SIG-M5 (cell line): Measurements from ENCODE around the gene TNFAIP8L2.
A peak's percentile ranks its signal among the peaks of the same experiment; 100 is the strongest.

Experiments used
- DNase-seq: peaks from one replicate; lab custom pipeline; 2025; lab: John Stamatoyannopoulos, UW

Gene TNFAIP8L2

DNA sequence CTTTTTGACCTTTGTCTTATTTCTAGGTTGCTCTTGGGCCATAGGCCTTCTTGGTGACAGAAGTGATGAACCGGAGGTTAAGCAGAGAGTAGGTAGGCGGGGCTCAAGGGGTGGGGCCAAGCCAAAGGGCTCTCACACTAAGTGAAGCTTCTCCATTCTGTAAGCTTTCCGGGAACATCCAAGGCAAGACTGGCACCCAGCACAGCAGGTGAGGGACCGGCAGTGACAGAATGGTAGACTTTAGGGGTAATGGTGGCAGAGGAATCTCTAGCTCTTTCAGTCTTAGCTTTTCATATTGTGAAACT, at the start of gene TNFAIP8L2:
TSS of gene TNFAIP8L2 (plus strand) at position 135 of the 305 bp plus-strand sequence. CDS start 2,049 bp downstream, outside the sequence.
- peak; percentile 64 for DNase-seq

GRCh38 chr1:151106894-151107293, 49.6 kb upstream of the TNFAIP8L2 start:
- DNase-seq, result no peak

DNA sequence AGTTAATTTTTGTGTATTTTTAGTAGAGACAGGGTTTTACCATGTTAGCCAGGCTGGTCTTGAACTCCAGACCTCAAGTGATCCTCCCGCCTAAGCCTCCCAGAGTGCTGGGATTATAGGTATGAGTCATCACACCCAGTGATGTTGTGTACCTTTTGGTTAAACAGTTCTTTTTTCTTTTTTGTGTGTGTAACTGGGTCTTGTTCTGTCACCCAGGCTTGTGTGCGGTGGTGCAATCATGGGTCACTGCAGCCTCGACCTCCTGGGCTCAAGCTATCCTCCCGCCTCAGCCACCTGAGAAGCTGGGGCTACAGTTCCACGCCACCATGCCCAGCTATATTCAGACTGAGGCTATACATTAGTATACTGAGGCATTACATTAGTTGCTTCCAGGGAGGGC, 48.1 kb upstream of the TNFAIP8L2 start:
- no peak for DNase-seq

- DNase-seq, result no peak
Observed at GRCh38 chr1:151113877-151114276, 42.6 kb upstream of the TNFAIP8L2 start.

DNA sequence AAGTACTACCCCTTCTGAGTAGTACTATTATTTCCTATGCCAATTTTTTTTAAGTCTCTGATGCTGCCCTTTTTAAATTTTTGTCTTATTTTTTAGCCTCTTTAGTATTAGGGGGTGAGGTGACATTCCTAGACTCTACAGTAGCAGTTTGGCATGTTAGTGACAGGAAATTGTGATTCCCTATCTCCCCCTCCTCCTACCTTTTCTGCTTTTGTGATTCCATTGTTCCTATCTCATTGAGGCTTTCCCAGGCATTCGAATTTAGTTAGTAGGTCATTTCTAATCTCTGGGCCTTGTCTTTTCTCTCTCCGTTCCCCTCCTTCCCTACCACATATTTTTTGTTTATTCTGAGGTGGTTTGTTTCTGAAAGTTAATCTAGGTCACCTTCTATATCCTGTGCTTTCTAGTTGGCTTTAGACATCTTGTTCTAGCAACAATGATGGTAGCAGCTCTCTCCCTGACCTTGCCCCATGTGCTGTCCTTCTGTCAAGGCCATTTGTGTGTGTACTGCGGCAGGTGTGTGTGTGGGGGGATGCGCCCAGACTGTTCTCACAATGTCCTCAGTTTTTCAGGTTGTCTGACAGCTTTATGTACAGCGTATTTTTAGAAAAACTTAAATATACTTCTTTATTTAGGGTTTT, 31.6 kb upstream of the TNFAIP8L2 start:
- no peak for DNase-seq

DNA sequence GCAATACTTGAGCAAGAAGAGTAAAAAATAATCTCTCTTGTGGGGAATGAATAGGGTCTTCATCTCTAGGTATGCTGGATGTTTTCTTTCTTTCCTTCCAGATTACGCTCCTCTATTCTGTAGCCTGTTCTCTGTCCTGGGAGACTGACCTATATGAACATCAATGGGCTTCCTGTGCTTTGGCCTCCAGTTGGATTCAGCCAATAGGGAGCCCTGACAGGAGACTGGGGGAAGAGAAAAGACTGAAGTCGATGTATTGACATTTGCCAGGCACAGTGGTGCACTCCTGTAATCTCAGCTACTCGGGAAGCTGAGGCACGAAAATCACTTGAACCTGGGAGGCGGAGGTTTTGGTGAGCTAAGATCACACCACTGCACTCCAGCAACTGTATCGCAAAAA, 27.6 kb upstream of the TNFAIP8L2 start:
- no peak for DNase-seq

DNA sequence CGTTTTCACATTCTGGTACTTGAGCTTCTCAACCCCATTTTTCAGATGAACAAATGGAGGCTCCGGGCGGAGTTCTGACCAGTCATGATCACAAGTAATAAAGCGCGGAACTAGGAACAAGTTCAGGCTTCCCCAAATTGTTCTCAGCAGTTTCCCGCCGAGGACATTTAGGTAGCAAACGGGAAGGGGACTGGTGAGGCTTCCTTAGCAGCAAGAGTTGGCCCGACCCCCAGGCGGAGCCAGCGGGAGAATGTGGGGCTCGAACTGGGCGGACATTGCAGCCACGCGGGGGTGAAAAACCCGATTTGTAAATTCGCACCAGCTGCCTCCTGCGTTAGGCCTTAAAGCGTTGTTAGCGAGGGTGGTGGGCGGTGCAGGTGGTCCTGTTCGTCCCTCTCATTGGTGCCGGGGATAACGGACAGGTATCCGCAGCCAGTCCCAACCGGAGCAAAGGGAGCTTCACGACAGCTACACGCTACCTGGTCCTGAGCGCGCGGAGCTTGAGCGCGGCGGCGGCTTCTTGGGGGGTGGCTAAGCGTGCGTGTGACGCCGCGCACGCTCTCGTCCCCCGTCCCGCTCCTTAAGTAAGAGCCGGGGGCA, 25.4 kb upstream of the TNFAIP8L2 start:
- no peak for DNase-seq

- DNase-seq, result no peak
Observed at GRCh38 chr1:151131701-151132334, 24.6 kb upstream of the TNFAIP8L2 start.

- DNase-seq, result no peak
Observed at GRCh38 chr1:151132335-151133017, 24.0 kb upstream of the TNFAIP8L2 start.

DNA sequence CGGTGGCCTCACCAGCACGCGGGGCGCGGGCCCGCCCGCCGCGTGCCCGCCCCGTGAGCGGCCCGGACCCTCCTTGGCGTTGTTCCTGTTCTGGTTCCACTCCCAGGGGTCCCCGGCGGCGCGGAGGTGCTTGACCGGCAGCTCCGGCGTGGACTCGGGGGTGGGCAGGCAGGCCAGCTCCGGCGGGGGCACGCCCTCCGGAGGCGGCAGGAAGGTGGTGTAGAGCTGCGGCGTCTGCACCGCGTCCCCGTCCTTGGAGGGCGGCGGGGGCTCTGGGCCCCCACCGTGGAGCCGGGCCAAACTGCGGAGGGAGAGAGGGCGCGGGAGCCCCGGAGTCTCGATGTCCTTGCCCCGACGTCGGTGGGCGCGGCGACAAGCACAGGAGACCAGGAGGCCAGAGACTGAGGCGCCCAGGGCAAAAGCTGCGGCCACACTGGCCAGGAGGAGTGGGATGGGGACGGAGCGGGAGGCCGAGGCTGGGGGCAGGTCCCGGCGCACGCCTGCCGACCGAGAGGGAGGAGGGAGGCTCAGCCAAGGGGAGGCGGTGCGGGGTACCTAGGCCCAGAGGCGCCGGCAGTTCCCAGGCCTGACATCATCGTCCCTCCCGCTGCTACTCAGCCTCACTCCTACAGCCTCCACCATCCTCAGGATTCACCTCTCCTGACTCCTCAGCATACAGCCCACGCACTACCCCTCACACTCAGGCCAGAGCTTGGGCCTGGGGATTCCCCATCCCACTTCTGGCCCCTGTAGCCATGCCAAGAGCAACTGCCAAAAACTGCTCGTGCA, 23.2 kb upstream of the TNFAIP8L2 start:
- no peak for DNase-seq

DNA sequence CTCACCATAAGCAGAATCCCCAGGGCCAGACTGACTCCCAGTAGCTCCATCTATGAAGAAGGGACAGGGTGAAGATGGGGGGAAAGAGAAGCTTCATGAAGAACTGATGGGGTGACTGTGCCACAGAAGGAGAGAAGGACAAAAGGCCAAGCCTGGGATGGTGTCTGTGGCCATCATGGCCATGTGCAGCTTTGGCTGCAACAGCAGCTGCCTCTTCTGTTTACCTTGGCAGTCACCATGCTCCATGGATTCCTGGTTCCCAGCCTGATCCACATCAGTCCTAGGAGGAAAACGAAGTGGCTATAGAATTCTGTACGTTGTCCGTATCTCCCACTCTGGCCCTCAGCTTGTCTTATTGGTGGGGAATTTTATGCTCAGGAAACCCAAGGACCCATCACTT, 22.1 kb upstream of the TNFAIP8L2 start:
- no peak for DNase-seq

DNA sequence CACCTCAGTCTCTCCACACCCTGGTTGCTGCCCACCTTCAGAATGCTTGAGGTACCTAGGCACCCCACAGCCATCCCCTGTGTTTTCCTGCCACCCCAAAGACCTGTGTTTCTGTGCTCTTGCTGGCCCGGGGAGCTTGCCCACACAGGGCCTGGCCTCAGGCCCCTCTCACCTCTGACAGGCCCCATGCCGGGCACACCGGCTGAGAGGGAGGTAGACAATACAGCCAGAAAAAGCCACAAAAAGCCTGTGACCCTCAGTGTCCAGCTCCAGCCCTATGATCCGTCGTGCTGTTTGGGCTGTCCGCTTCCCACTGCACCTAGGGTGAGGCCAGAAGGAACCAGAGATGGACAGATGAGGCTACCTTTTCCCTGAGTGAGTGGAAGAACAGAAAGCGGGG, 21.5 kb upstream of the TNFAIP8L2 start:
- no peak for DNase-seq

GRCh38 chr1:151135433-151136385, 20.7 kb upstream of the TNFAIP8L2 start:
- no peak for DNase-seq

DNA sequence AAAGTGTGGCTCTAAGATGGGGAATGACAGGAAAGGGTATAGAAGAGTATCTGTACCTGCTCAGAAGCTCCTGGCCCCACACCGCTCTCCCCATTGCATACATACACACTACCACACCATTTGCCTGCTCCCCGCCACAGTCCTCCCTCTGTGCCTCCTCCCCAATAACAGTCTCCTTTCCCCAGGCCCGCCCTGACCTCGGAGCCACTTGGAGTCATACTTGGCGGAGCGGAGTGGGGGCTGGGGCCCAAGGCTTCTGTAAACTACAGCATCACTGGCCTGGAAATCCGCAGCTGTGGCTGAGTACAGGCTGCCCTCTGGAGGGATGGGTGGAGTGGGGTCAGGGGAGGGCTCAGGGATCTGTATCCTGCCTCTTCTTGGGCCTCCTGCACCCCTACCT, 18.7 kb upstream of the TNFAIP8L2 start:
- DNase-seq, result no peak

GRCh38 chr1:151142411-151143056, 13.9 kb upstream of the TNFAIP8L2 start:
- DNase-seq, result no peak

- DNase-seq, result no peak
Observed at GRCh38 chr1:151143057-151143435, 13.4 kb upstream of the TNFAIP8L2 start.

GRCh38 chr1:151143986-151144385, 12.5 kb upstream of the TNFAIP8L2 start:
- no peak for DNase-seq

DNA sequence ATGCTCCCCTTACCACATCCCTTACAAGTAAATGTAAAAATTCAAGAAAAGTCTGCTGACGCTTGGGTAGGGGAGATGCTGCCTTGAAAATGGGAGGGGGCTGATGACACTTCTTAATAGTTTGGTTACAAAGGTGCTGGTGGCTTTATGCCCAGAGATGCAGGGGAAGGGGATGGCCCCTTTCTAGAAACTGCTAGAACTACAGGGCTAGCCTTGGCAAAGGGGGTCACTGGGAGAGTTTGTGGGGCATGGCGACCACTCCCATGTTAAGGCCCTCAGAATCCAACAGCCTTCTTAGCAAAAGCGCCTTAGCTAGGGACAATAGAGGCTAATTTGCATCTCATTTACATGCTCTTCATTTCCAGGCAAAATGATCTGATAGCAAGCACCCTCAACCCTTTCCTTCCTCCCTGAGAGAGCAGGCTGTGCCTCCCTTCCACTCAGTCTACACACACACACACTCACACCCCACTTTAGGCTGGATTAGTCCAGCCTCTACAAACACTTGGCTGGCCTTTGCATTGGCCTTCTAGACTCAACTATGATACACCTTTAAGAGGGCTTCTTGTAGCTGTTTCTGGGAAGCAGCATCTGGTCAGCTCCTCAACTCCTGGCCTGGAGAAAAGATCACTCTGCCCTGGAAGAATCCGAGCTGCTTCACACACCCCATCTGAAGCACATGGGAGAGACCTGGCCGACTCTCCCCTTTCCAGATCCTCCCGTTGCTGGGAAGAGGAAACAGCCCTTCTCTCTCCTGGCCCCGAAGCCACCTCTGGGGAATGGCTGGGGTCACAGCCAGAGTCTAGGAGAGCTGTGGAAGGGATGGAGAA, 11.8 kb upstream of the TNFAIP8L2 start:
- no peak for DNase-seq

DNA sequence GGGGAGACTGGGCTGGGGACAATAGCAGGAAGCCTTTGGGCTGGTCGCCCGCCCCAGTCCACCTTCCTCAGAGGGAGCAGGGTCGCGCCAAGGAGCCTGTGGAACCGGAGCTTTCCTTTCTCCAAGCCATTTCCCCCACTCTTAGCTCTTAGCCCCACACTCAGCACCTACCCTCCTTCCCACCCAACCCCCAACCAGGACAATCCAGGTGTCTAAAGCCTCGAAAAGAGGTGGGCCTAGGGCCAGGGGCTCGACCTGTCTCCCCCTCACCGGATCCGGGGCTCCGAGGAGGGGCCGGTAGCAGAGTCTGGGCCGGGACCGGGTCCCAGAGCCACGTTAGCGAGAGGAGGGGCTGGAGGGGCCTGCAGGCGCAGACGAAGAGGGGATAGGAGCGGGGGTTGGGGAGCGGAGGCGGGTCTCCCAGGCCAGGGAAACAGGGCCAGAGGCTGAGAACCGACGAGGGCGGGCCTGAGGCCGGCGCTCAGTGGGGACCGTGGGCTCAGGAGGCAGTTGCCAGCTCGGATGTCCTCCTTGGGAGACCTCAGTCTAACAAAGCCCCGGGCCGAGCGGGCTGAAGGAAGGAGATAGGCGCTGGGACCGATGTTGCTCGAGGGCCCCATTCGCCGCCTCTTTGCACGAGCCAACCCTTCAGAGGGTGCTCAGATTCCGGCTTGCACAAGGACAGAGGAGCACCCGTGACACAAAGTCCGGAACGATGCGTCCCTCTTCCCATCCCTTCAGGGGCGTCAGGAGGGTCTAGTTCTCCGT, 11.0 kb upstream of the TNFAIP8L2 start:
- no peak for DNase-seq
